ENCODE results near the gene ITPKB.

The ITPKB gene

GRCh38 chr1:226708967-226709396, 30.1 kb downstream of the ITPKB start:
- DNase-seq (ENCODE audit: extremely low read depth in 1 of 2, low read depth in 1 of 2): no peak

GRCh38 chr1:226708342-226708780, 30.7 kb downstream of the ITPKB start:
- DNase-seq (ENCODE audit: extremely low read depth in 1 of 2, low read depth in 1 of 2): no peak

GRCh38 chr1:226706684-226707083, 32.4 kb downstream of the ITPKB start:
- no peak for DNase-seq (ENCODE audit: extremely low read depth in 1 of 2, low read depth in 1 of 2)

GRCh38 chr1:226704169-226704937, 34.7 kb downstream of the ITPKB start:
- DNase-seq (ENCODE audit: extremely low read depth in 1 of 2, low read depth in 1 of 2): no peak

GRCh38 chr1:226702957-226703831, 35.9 kb downstream of the ITPKB start:
- peak in 1 of 2 donors; percentile 74 for DNase-seq (ENCODE audit: extremely low read depth in 1 of 2, low read depth in 1 of 2)

- DNase-seq (ENCODE audit: extremely low read depth in 1 of 2, low read depth in 1 of 2): no peak
Observed at GRCh38 chr1:226702318-226702956, 36.6 kb downstream of the ITPKB start.

GRCh38 chr1:226700861-226701260, 38.2 kb downstream of the ITPKB start:
- DNase-seq (ENCODE audit: extremely low read depth in 1 of 2, low read depth in 1 of 2): no peak

GRCh38 chr1:226699166-226699565, 39.9 kb downstream of the ITPKB start:
- no peak for DNase-seq (ENCODE audit: extremely low read depth in 1 of 2, low read depth in 1 of 2)

- DNase-seq (ENCODE audit: extremely low read depth in 1 of 2, low read depth in 1 of 2): no peak
Observed at GRCh38 chr1:226698659-226699058, 40.4 kb downstream of the ITPKB start.

GRCh38 chr1:226697929-226698544, 41.0 kb downstream of the ITPKB start:
- DNase-seq (ENCODE audit: extremely low read depth in 1 of 2, low read depth in 1 of 2): no peak

- DNase-seq (ENCODE audit: extremely low read depth in 1 of 2, low read depth in 1 of 2): no peak
Observed at GRCh38 chr1:226697151-226697928, 41.7 kb downstream of the ITPKB start.

- no peak for DNase-seq (ENCODE audit: extremely low read depth in 1 of 2, low read depth in 1 of 2)
Observed at GRCh38 chr1:226696547-226696946, 42.5 kb downstream of the ITPKB start.

GRCh38 chr1:226695335-226695900, 43.7 kb downstream of the ITPKB start:
- DNase-seq (ENCODE audit: extremely low read depth in 1 of 2, low read depth in 1 of 2): no peak

- DNase-seq (ENCODE audit: extremely low read depth in 1 of 2, low read depth in 1 of 2): no peak
Observed at GRCh38 chr1:226692823-226693222, 46.3 kb downstream of the ITPKB start.

- no peak for DNase-seq (ENCODE audit: extremely low read depth in 1 of 2, low read depth in 1 of 2)
Observed at GRCh38 chr1:226692051-226692792, 46.9 kb downstream of the ITPKB start.

- peak; percentile 26 to 57 for DNase-seq (ENCODE audit: extremely low read depth in 1 of 2, low read depth in 1 of 2)
Observed at GRCh38 chr1:226691247-226691646, 47.8 kb downstream of the ITPKB start.

GRCh38 chr1:226690460-226690982, 48.6 kb downstream of the ITPKB start:
- peak in 1 of 2 donors; percentile 56 for DNase-seq (ENCODE audit: extremely low read depth in 1 of 2, low read depth in 1 of 2)

GRCh38 chr1:226688808-226689207, 50.3 kb downstream of the ITPKB start:
- no peak for DNase-seq (ENCODE audit: extremely low read depth in 1 of 2, low read depth in 1 of 2)

All from activated CD8-positive, alpha-beta memory T cell treated with anti-CD3 and anti-CD28 coated beads for 1 hour (primary cell).